ENCODE data around the gene KLK5. TPM values are rescaled to one million over a fixed set of nuclear protein-coding genes. Genes with fewer than 3 reads are reported as not detected.

Gene KLK5
- total RNA-seq, 4 donors from 2014 or later: not detected

- Histone ChIP-seq H3K4me1 (no peaks in the 10 kb centered on the region), H3K36me3 (no peaks in the 10 kb centered on the region), H3K4me3 (no peak within 1 kb of the TSS), H3K9me3 (no peaks in the 10 kb centered on the region), H3K27ac (replicated peaks in 1 of 4) (no peak within 1 kb of the TSS), H3K27me3 (peaks cover 0 to 77% (median 0%) of the 10 kb centered on the region in 4 donors)
- WGBS: 73% methylated on average over 17 of the region's 19 CpGs
- no peak for DNase-seq (ENCODE audit: extremely low spot score)
- TF ChIP-seq POLR2A (IDR thresholded peaks at IDR 0.05; ENCODE audit: low read depth) (no peak), EP300 (IDR thresholded peaks at IDR 0.05) (no peak), CTCF (IDR thresholded peaks at IDR 0.05) (no peak), POLR2AphosphoS5 (IDR thresholded peaks at IDR 0.05) (no peak)
- intact Hi-C loops (cut with DNase I): no loop called here
These were observed 16.5 kb upstream of the KLK5 start, which contains the start of gene KLK6 for GRCh38 chr19:50969413-50969760. Gene KLK6, minus strand, starts transcription at chr19:50969591. Its CDS starts 1,487 bp downstream, at chr19:50968104.

GRCh38 chr19:50968716-50969412 is 16.0 kb upstream of the KLK5 start:
- DNase-seq (ENCODE audit: extremely low spot score): no peak
- H3K27me3 ChIP-seq: peaks cover 0 to 81% (median 0%) of the 10 kb centered on the region in 4 donors
- TF ChIP-seq POLR2AphosphoS5 (IDR thresholded peaks at IDR 0.05) (no peak), POLR2A (IDR thresholded peaks at IDR 0.05; ENCODE audit: low read depth) (no peak), CTCF (IDR thresholded peaks at IDR 0.05) (no peak), EP300 (IDR thresholded peaks at IDR 0.05) (no peak)
- no peaks in the 10 kb centered on the region for H3K4me1 ChIP-seq
- H3K4me3 ChIP-seq: no peak overlapping the region
- no peaks in the 10 kb centered on the region for H3K36me3 ChIP-seq
- WGBS: 33% methylated on average over 5 of the region's 7 CpGs
- H3K9me3 ChIP-seq: peaks cover 0 to 2% (median 0%) of the 10 kb centered on the region in 4 donors
- H3K27ac ChIP-seq (replicated peaks in 1 of 4): no peak overlapping the region
- intact Hi-C loops (cut with DNase I): no loop called here

GRCh38 chr19:50967929-50968715 is 15.3 kb upstream of the KLK5 start:
- WGBS: 37% methylated on average over 20 of the region's 20 CpGs
- intact Hi-C loops (cut with DNase I): no loop called here
- Histone ChIP-seq H3K4me1 (no peaks in the 10 kb centered on the region), H3K27me3 (peaks cover 0 to 88% (median 0%) of the 10 kb centered on the region in 4 donors), H3K27ac (replicated peaks in 1 of 4) (no peak overlapping the region), H3K9me3 (peaks cover 0 to 3% (median 0%) of the 10 kb centered on the region in 4 donors), H3K4me3 (no peak overlapping the region), H3K36me3 (no peaks in the 10 kb centered on the region)
- TF ChIP-seq POLR2AphosphoS5 (IDR thresholded peaks at IDR 0.05) (no peak), EP300 (IDR thresholded peaks at IDR 0.05) (no peak)
- no peak for DNase-seq (ENCODE audit: extremely low spot score)

GRCh38 chr19:50964266-50964665 is 11.4 kb upstream of the KLK5 start:
- no peak for DNase-seq (ENCODE audit: extremely low spot score)
- peaks cover 0 to 79% (median 0%) of the 10 kb centered on the region in 4 donors for H3K27me3 ChIP-seq
- H3K27ac ChIP-seq (replicated peaks in 1 of 4): no peak overlapping the region
- intact Hi-C loops (cut with DNase I): no loop called here
- 79% methylated on average over 3 of the region's 3 CpGs for WGBS
- H3K9me3 ChIP-seq: peaks cover 0 to 3% (median 0%) of the 10 kb centered on the region in 4 donors
- no peaks in the 10 kb centered on the region for H3K4me1 ChIP-seq
- H3K36me3 ChIP-seq: no peaks in the 10 kb centered on the region
- no peak for TF ChIP-seq EP300 (IDR thresholded peaks at IDR 0.05)
- TF ChIP-seq POLR2A (IDR thresholded peaks at IDR 0.05; ENCODE audit: low read depth): no peak
- TF ChIP-seq POLR2AphosphoS5 (IDR thresholded peaks at IDR 0.05): no peak
- no peak for TF ChIP-seq CTCF (IDR thresholded peaks at IDR 0.05)
- H3K4me3 ChIP-seq: no peak overlapping the region

- Histone ChIP-seq H3K4me3 (no peak overlapping the region), H3K27ac (replicated peaks in 1 of 4) (no peak overlapping the region), H3K36me3 (no peaks in the 10 kb centered on the region), H3K27me3 (peaks cover 0 to 77% (median 0%) of the 10 kb centered on the region in 4 donors), H3K9me3 (peaks cover 0 to 3% (median 0%) of the 10 kb centered on the region in 4 donors), H3K4me1 (no peaks in the 10 kb centered on the region)
- intact Hi-C loops (cut with DNase I): no loop called here
- WGBS: 77% methylated on average over 6 of the region's 6 CpGs
- TF ChIP-seq POLR2A (IDR thresholded peaks at IDR 0.05; ENCODE audit: low read depth) (no peak), POLR2AphosphoS5 (IDR thresholded peaks at IDR 0.05) (no peak), CTCF (IDR thresholded peaks at IDR 0.05) (no peak), EP300 (IDR thresholded peaks at IDR 0.05) (no peak)
- no peak for DNase-seq (ENCODE audit: extremely low spot score)
These were observed 10.5 kb upstream of the KLK5 start for GRCh38 chr19:50963381-50963780.

All from esophagus muscularis mucosa (tissue), 4 donors.